H1 (cell line): Measurements from ENCODE around the gene SYNPR. TPM values are rescaled to one million over a fixed set of nuclear protein-coding genes. Genes with fewer than 3 reads are reported as not detected.

ENCODE experiments used
- CTCF ChIA-PET: fragments of 300-600 bp; sonication (Branson Sonifier 250); formaldehyde crosslinking; loops from one replicate; lab custom pipeline; 2021; ENCODE audit not compliant: partially characterized antibody; lab: Charles Lee
- POLR2A ChIA-PET: fragments of 300-600 bp; sonication (Branson Sonifier 250); formaldehyde crosslinking; loops from one replicate; lab custom pipeline; 2021; ENCODE audit warnings: inconsistent platforms; ENCODE audit not compliant: partially characterized antibody; lab: Charles Lee
- DNase-seq, 2 experiments: peaks; one replicate each; pipeline versions ENCODE4 v3.0.0 to v3.0.0-alpha.2; 2010 to 2022; ENCODE audit warnings: low spot score in 2 of 2, low read depth in 1 of 2, mixed read lengths in 1 of 2
- FAIRE-seq: peaks from 2 replicates; lab custom pipeline; 2011; peaks lifted over from hg19 to GRCh38; lab: Jason Lieb, UNC
- H2AFZ ChIP-seq: 2 replicates; pipeline ENCODE4 v1.8.1; 2012; ENCODE audit warnings: low read length, inconsistent platforms
- H2AK5ac ChIP-seq: 2 replicates; pipeline ENCODE4 v1.6.1; 2013; ENCODE audit warnings: low read depth, low read length
- H2BK120ac ChIP-seq: replicated peaks from 2 replicates; pipeline ENCODE3; 2013; ENCODE audit warnings: low read depth, low read length, inconsistent platforms
- H2BK12ac ChIP-seq: 2 replicates; pipeline ENCODE4 v1.6.1; 2013; ENCODE audit warnings: low read depth, low read length
- H2BK15ac ChIP-seq: 2 replicates; pipeline ENCODE4 v1.6.1; 2013; ENCODE audit warnings: low read length
- H2BK20ac ChIP-seq: 2 replicates; pipeline ENCODE4 v1.6.1; 2013; ENCODE audit warnings: low read length
- H2BK5ac ChIP-seq: 2 replicates; pipeline ENCODE4 v1.6.1; 2013; ENCODE audit warnings: low read depth, low read length
- H3K14ac ChIP-seq: 2 replicates; pipeline ENCODE4 v1.6.1; 2013; ENCODE audit warnings: inconsistent platforms; ENCODE audit not compliant: insufficient read length
- H3K18ac ChIP-seq: 2 replicates; pipeline ENCODE4 v1.6.1; 2013; ENCODE audit warnings: low read length; ENCODE audit errors: extremely low read depth
- H3K23ac ChIP-seq: 2 replicates; pipeline ENCODE4 v1.6.1; 2013; ENCODE audit warnings: inconsistent platforms; ENCODE audit not compliant: insufficient read length
- H3K23me2 ChIP-seq: 2 replicates; pipeline ENCODE4 v1.6.1; 2013; ENCODE audit warnings: low read depth, low read length
- H3K27ac ChIP-seq: 2 replicates; pipeline ENCODE4 v1.6.1; 2011; ENCODE audit warnings: low read depth, low read length, inconsistent platforms
- H3K27me3 ChIP-seq, 4 experiments: replicated peaks in 1 of 4; 1 replicate in 1 of 4; 2 replicates in 3 of 4; pipeline versions ENCODE4 v1.6.1 to v1.8.1; 2011 to 2013; ENCODE audit warnings: low read length in 3 of 4, mild to moderate bottlenecking in 3 of 4, inconsistent platforms in 2 of 4, mixed read lengths in 2 of 4, moderate library complexity in 1 of 4; ENCODE audit not compliant: control insufficient read depth in 3 of 4, insufficient read depth in 3 of 4; ENCODE audit errors: extremely low read depth in 1 of 4
- H3K36me3 ChIP-seq, 4 experiments: 2 replicates each; pipeline versions ENCODE4 v1.6.1 to v1.8.1; 2011 to 2013; ENCODE audit warnings: mild to moderate bottlenecking in 4 of 4, low read length in 3 of 4, moderate library complexity in 2 of 4, control low read depth in 1 of 4, inconsistent platforms in 1 of 4; ENCODE audit not compliant: insufficient read depth in 4 of 4, control insufficient read depth in 2 of 4
- H3K4ac ChIP-seq: replicated peaks from 2 replicates; pipeline ENCODE3; 2013; ENCODE audit warnings: low read length, low read depth, mixed read lengths, inconsistent platforms; ENCODE audit not compliant: insufficient read length
- H3K4me1 ChIP-seq, 4 experiments: replicated peaks in 1 of 4; 1 replicate in 1 of 4; 2 replicates in 3 of 4; pipeline versions ENCODE4 v1.6.1 to v1.8.1; 2011 to 2013; ENCODE audit warnings: low read length in 3 of 4, inconsistent platforms in 2 of 4, mixed read lengths in 1 of 4; ENCODE audit not compliant: insufficient read depth in 4 of 4, control insufficient read depth in 3 of 4
- H3K4me2 ChIP-seq, 2 experiments: 2 replicates each; pipeline versions ENCODE4 v1.6.1 to v1.8.1; 2011 to 2013; ENCODE audit warnings: low read depth in 2 of 2, low read length in 2 of 2, control low read depth in 1 of 2, inconsistent platforms in 1 of 2, mild to moderate bottlenecking in 1 of 2; ENCODE audit not compliant: insufficient read depth in 1 of 2
- H3K4me3 ChIP-seq, 4 experiments: fragments of 200-600, 300-600 bp in 1 of 4; sonication (generic), shearing (Covaris generic), sonication (Bioruptor Twin) in 1 of 4; 2 replicates each; pipeline versions ENCODE4 v1.5.1 to v1.8.1; 2011 to 2016; ENCODE audit warnings: low read length in 4 of 4, low read depth in 3 of 4, control low read depth in 2 of 4, inconsistent platforms in 2 of 4, mild to moderate bottlenecking in 2 of 4, mixed read lengths in 1 of 4, moderate library complexity in 1 of 4; ENCODE audit not compliant: insufficient read depth in 2 of 4; ENCODE audit errors: extremely low read depth in 1 of 4
- H3K56ac ChIP-seq: replicated peaks from 2 replicates; pipeline ENCODE3; 2013; ENCODE audit warnings: low read depth, mild to moderate bottlenecking, mixed read lengths, low read length, inconsistent platforms; ENCODE audit not compliant: insufficient read length
- H3K79me1 ChIP-seq: 2 replicates; pipeline ENCODE4 v1.6.1; 2013; ENCODE audit warnings: low read depth, low read length, control low read depth
- H3K79me2 ChIP-seq, 2 experiments: 2 replicates each; pipeline versions ENCODE4 v1.6.1 to v1.8.1; 2012 to 2013; ENCODE audit warnings: low read length in 2 of 2, mild to moderate bottlenecking in 2 of 2, inconsistent platforms in 1 of 2; ENCODE audit not compliant: insufficient read depth in 2 of 2, control insufficient read depth in 1 of 2
- H3K9ac ChIP-seq, 4 experiments: replicated peaks in 1 of 4; 1 replicate in 1 of 4; 2 replicates in 3 of 4; pipeline versions ENCODE4 v1.6.1 to v1.8.1; 2011 to 2013; ENCODE audit warnings: low read depth in 3 of 4, low read length in 3 of 4, control low read depth in 2 of 4, mild to moderate bottlenecking in 2 of 4, moderate library complexity in 2 of 4, inconsistent platforms in 1 of 4; ENCODE audit errors: extremely low read depth in 1 of 4
- H3K9me3 ChIP-seq, 2 experiments: 2 replicates each; pipeline versions ENCODE4 v1.6.1 to v1.8.1; 2012 to 2013; ENCODE audit warnings: mild to moderate bottlenecking in 2 of 2, moderate library complexity in 2 of 2, control low read depth in 1 of 2, inconsistent platforms in 1 of 2, low read depth in 1 of 2, low read length in 1 of 2, mixed read lengths in 1 of 2; ENCODE audit not compliant: insufficient read depth in 2 of 2
- H4K20me1 ChIP-seq, 2 experiments: replicated peaks in 1 of 2; 2 replicates each; pipeline versions ENCODE3 to v1.8.1; 2011 to 2013; ENCODE audit warnings: inconsistent platforms in 2 of 2, low read length in 2 of 2, mild to moderate bottlenecking in 1 of 2; ENCODE audit not compliant: insufficient read depth in 2 of 2, control insufficient read depth in 1 of 2
- H4K5ac ChIP-seq: 2 replicates; pipeline ENCODE4 v1.6.1; 2013; ENCODE audit warnings: low read length, low read depth, mixed read lengths, inconsistent platforms; ENCODE audit not compliant: insufficient read length
- H4K8ac ChIP-seq: 2 replicates; pipeline ENCODE4 v1.8.0; 2013; ENCODE audit warnings: mild to moderate bottlenecking, moderate library complexity, low read length, inconsistent platforms; ENCODE audit not compliant: insufficient read depth; ENCODE audit errors: extremely low read depth
- H4K91ac ChIP-seq: replicated peaks from 2 replicates; pipeline ENCODE3; 2013; ENCODE audit warnings: low read length, mixed read lengths, inconsistent platforms; ENCODE audit not compliant: insufficient read length
- ASH2L ChIP-seq: fragments of 200-600, 300-600 bp; sonication (generic); IDR thresholded peaks from one replicate; pipeline ENCODE4 v1.7.1; 2017; ENCODE audit warnings: low read length
- BACH1 ChIP-seq: IDR thresholded peaks from 2 replicates; pipeline ENCODE4 v1.6.1; 2012; ENCODE audit warnings: low read length, improper control_type of control experiment
- BCL11A ChIP-seq, 2 experiments: IDR thresholded peaks; one replicate each; pipeline ENCODE4 v1.6.1; 2011; ENCODE audit warnings: low read depth in 2 of 2, low read length in 2 of 2, mild to moderate bottlenecking in 2 of 2
- E2F6 ChIP-seq: IDR thresholded peaks from 2 replicates; pipeline ENCODE4 v1.6.1; 2012; ENCODE audit warnings: inconsistent platforms
- EGR1 ChIP-seq: IDR thresholded peaks from 2 replicates; pipeline ENCODE4 v1.6.1; 2011; ENCODE audit warnings: low read depth, low read length, borderline replicate concordance
- EP300 ChIP-seq, 2 experiments: IDR thresholded peaks; 1 replicate in 1 of 2; 2 replicates in 1 of 2; pipeline ENCODE4 v1.6.1; 2011 to 2012; ENCODE audit warnings: low read depth in 2 of 2, low read length in 2 of 2, mild to moderate bottlenecking in 2 of 2, borderline replicate concordance in 1 of 2, inconsistent platforms in 1 of 2, moderate library complexity in 1 of 2
- NANOG ChIP-seq: IDR thresholded peaks from 2 replicates; pipeline ENCODE4 v1.6.1; 2011; ENCODE audit warnings: low read length, low read depth, mild to moderate bottlenecking, inconsistent platforms; ENCODE audit not compliant: insufficient read depth, poor library complexity, severe bottlenecking
- POLR2A ChIP-seq, 2 experiments: IDR thresholded peaks; 1 replicate in 1 of 2; 2 replicates in 1 of 2; pipeline ENCODE4 v1.6.1; 2011; ENCODE audit warnings: low read depth in 2 of 2, low read length in 2 of 2, mild to moderate bottlenecking in 2 of 2; ENCODE audit errors: control extremely low read depth in 1 of 2
- RAD21 ChIP-seq, 2 experiments: IDR thresholded peaks in 1 of 2; conservative IDR thresholded peaks in 1 of 2; 2 replicates each; pipeline ENCODE4 v1.6.1; 2011; ENCODE audit warnings: low read depth in 2 of 2, low read length in 2 of 2, improper control_type of control experiment in 1 of 2, inconsistent platforms in 1 of 2, mild to moderate bottlenecking in 1 of 2, moderate library complexity in 1 of 2
- RBBP5 ChIP-seq: IDR thresholded peaks from 2 replicates; pipeline ENCODE4 v1.7.1; 2012; ENCODE audit warnings: low read depth, mild to moderate bottlenecking, inconsistent platforms, low read length, moderate library complexity, borderline replicate concordance
- RXRA ChIP-seq: IDR thresholded peaks from 2 replicates; pipeline ENCODE4 v1.6.1; 2011; ENCODE audit warnings: low read depth, mild to moderate bottlenecking, low read length, moderate library complexity; ENCODE audit not compliant: insufficient read depth
- SIRT6 ChIP-seq: IDR thresholded peaks from one replicate; pipeline ENCODE4 v1.7.1; 2012; ENCODE audit warnings: low read length, inconsistent platforms
- SP1 ChIP-seq: IDR thresholded peaks from 2 replicates; pipeline ENCODE4 v1.6.1; 2011; ENCODE audit warnings: low read depth, low read length
- SRF ChIP-seq: IDR thresholded peaks from 2 replicates; pipeline ENCODE4 v1.6.1; 2011; ENCODE audit warnings: mild to moderate bottlenecking, low read depth, low read length, moderate library complexity
- TEAD4 ChIP-seq: IDR thresholded peaks from 2 replicates; pipeline ENCODE4 v1.6.1; 2012; ENCODE audit warnings: low read depth, low read length, inconsistent platforms, mixed read lengths
- whole genome bisulfite sequencing, 2 experiments: shearing (Covaris generic) in 1 of 2; methylation state at CpG; one replicate each; pipeline versions ENCODE4 v1.1.6 to v1.1.7; 2013 to 2015; ENCODE audit warnings: low lambda C conversion rate in 2 of 2, mixed read lengths in 2 of 2, inconsistent platforms in 1 of 2, low coverage in 1 of 2, missing lambda C conversion rate in 1 of 2; ENCODE audit not compliant: insufficient replicate concordance in 2 of 2, insufficient coverage in 1 of 2, insufficient read length in 1 of 2; ENCODE audit errors: extremely low coverage in 1 of 2, missing lambda C conversion rate in 1 of 2; 5-methylcytosine and 5-hydroxymethylcytosine counted together
- polyA plus RNA-seq, 7 experiments: library from polyadenylated mRNA; depleted of rRNA in 3 of 7; stranded (reverse) in 5 of 7; unstranded in 2 of 7; fragments of >200 nt in 5 of 7; fragments of 200-250 nt in 2 of 7; gene quantifications; 1 replicate in 5 of 7; 2 replicates in 1 of 7; 4 replicates in 1 of 7; pipeline versions ENCODE4 v1.2.1 to v1.2.3, GENCODE V29; 2011 to 2013; ENCODE audit warnings: missing spikeins in 2 of 7, mixed read lengths in 2 of 7
- total RNA-seq: library from RNA; stranded (reverse); fragmentation: NEBNext Ultra II Directional; extraction: Animal tissue kit (Norgen Biotek cat#: 25700); gene quantifications from 2 replicates; pipeline ENCODE4 v1.2.1, GENCODE V29; 2021

Gene SYNPR
- total and polyA plus RNA-seq, 2 of the 8 experiments (the other 6 are each of a cell fraction or from before 2014, with no cell fraction given), result 0.39 to 0.99 TPM

- ChIA-PET CTCF (no interaction called here), POLR2A (no interaction called here)
- WGBS, 2 experiments, result 82% methylated on average over 1 of the region's 1 CpG; no CpG with 5 or more reads in 1 of the 2 experiments
- Histone ChIP-seq H4K91ac (no peak overlapping the region), H2AK5ac (no peak overlapping the region), H2BK5ac (no peak overlapping the region), H3K18ac (no peak overlapping the region), H3K9ac (no peak overlapping the region), H3K9me3 (no peaks in the 10 kb centered on the region), H3K27me3 (no peaks in the 10 kb centered on the region), H3K4ac (no peak overlapping the region), H3K23me2 (no peaks in the 10 kb centered on the region; the same call in 1 of the 2 replicates), H3K4me2 (no peak overlapping the region), H3K14ac (no peak overlapping the region), H2AFZ (no peak overlapping the region), H3K79me2 (no peaks in the 10 kb centered on the region), H4K5ac (no peak overlapping the region), H3K56ac (no peak overlapping the region), H3K4me1 (peaks cover 0 to 2% (median 1%) of the 10 kb centered on the region in 4 experiments; a peak in 3 of 7 replicates), H2BK20ac (no peak overlapping the region), H2BK12ac (no peak overlapping the region), H3K27ac (no peak overlapping the region), H2BK120ac (no peak overlapping the region), H3K23ac (no peak overlapping the region), H3K36me3 (no peaks in the 10 kb centered on the region), H3K79me1 (no peaks in the 10 kb centered on the region), H4K8ac (no peak overlapping the region), H4K20me1 (no peaks in the 10 kb centered on the region), H2BK15ac (no peak overlapping the region), H3K4me3 (no peak overlapping the region)
- DNase-seq (no peak), FAIRE-seq (no peak)
- TF ChIP-seq RBBP5 (no peak), EP300 (IDR thresholded peaks at IDR 0.05; ENCODE audit: borderline replicate concordance in 1 of 2, low read depth in 2 of 2, low read length in 2 of 2) (no peak), BACH1 (no peak), SP1 (no peak), EGR1 (no peak), POLR2A (IDR thresholded peaks at IDR 0.05; ENCODE audit: control extremely low read depth in 1 of 2, low read depth in 2 of 2, low read length in 2 of 2) (no peak), ASH2L (no peak), TEAD4 (no peak), NANOG (no peak), E2F6 (no peak), SIRT6 (no peak), RAD21 (IDR thresholded peaks at IDR 0.05 in 1 of 2, conservative IDR thresholded peaks at IDR 0.05 in 1 of 2; ENCODE audit: low read depth in 2 of 2, low read length in 2 of 2) (no peak), BCL11A (IDR thresholded peaks at IDR 0.05; ENCODE audit: low read depth in 2 of 2, low read length in 2 of 2) (no peak), RXRA (no peak), SRF (no peak)
Measured at GRCh38 chr3:63508305-63508704, 230.2 kb downstream of the SYNPR start.
